COLO829 (cell line): Measurements from ENCODE around the gene TMEM97.

Source experiments
- DNase-seq: peaks from one replicate; pipeline ENCODE4 v3.0.0; 2012; ENCODE audit warnings: low spot score

Gene TMEM97

DNA sequence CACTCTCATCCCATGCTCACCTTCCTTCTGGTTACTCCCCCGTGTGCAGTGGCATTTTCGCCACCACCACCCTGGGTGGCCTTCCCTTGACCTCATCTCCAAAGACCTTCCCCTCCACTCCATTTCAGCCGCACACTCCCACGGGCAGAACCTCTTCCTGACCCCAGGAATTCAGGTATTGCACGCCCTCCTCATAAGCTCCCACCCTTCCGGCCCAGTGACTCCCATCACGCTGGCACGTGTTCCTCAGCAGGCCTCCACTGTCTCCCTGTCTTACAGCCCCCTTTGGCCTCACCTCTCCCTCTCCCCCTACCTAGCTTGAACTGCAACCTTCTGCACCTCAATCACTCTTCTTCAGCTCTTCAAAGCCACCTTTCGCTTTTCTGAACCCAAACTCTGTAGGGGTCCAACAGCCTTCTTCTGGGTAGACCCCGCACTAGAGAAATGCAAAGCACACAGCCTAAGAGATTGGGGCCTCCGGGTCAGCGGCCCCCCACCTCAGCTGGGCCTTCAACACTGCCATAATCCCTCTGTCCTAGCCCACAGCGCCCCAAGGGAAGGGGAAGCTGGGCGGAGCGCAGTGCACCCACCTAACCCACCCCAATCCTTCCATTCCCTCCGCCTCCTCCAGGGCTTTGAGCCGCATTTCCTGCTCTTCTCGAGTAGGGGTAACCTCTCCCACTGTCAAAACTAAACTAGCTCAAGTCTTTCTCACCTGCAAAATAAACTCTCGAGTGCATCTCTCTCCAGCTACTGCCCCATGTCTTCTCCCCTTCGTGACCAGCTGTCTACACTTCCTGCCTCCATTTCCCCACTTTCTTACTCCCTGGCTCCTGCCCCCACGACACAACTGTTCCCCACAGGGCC lies 1.7 kb upstream of the TMEM97 start:
- no peak for DNase-seq

DNA sequence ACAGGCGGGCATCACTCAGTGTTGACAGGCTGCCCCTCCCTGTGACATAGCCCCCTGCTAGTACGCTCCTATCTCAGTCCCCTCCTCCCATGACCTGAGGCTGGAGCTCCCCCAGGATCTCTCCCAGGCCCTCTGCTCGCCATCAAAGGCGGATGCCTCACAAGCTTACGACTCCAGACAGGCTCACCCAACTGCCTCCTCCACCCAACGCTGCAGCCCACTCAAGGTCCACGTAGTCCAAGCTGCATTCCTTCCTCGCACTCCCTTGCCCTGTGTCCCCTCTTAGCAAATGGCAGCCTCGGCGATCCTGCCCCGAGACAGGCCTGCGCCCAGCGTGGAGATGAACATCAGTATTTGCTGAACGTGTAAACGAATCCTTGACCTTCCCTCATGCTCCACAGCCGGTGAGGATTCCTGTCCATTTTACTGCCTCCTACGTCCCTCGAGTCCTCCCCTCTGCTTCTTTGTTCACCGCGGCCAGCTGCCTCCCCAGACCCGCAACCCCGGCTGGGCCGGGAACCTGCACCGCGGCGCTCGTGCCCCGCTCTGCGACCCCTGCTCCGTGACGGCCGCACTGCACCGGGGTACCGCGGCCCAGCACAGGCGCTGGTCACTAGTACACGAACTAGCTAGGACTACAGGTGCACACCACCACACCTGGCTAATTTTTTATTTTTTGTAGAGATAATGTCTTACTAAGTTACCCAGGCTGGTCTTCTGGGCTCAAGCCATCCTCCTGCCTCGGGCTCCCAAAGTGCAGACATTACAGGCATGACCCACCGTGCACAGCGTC lies 838 bp upstream of the TMEM97 start:
- no peak for DNase-seq

DNA sequence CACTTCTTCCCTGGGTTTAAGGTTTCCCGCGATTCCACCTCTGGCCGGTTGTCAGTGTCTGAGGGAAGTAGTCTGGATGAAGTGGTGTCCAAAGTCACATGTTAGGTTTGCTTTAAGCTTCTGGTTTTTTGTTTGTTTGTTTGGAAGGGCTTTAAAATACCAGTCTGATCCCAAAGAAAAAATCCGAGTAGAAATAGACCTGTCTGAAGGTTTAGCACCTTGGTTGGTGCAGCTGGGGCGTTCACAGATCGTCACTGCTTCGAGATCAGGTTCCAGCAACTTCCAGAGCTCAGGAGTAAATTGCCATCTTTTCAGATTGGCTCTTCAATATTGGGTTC lies 567 bp downstream of the TMEM97 start:
- DNase-seq: no peak

DNA sequence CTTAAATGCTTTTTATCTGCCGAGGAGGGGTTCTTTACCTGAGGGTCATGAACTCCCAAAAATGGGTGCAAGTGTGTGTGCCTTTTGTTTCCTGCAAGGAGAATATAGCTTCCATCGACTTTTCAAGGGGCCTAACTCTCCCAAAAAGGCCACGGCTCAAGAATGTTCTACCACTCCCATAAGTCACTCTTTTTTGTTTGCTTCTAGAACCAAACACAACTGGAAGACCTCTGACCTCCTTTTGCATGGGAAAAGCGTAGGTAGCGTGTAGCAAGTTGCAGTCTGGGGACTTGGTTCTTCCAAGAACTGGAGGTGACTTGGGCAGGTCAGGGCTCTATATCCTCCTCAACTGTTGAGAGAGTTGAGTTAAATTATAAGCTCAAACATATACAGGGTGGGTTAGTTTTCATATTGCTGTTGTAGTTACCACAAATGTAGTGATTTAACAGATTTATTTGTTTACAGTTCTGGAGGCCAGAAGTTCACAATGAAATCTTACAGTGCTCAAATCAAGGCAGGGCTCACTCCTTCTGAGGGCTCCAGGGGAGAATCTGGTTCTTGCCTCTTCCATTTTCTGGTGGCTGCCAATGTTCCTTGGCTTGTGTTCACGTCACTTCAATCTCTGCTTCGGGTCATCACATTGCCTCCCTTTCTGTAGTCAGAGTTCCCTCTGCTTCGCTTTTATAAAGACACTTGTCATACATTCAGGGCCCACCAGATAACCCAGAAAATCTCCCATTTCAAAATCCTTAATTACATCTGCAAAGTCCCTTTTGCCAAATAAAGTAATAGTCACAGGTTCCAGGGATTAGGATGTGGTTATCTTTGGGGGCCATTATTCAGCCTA lies 1.4 kb downstream of the TMEM97 start:
- DNase-seq: no peak

DNA sequence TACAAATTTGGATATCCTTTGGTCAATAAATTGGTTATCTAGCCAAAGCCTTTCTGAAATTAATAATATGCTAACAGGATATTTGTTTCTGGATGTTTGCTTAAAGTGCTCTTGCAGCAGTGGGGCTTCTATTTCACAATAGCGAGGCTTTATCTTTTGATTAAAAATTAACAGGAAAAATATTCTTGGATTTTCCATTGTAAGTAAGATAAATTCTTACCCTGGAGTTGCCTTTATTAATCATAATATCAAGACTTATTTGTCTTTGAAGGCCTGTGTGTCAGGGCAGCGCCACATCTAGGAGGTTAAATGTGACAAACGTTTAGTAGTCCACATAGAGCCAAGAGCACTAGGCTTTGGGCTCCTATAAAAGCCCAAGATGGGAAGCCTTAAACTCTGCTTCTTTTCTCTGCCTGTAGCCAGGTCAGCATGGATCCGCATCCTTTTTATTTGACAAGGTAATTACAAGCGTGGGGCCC lies 5.3 kb downstream of the TMEM97 start:
- no peak for DNase-seq

DNA sequence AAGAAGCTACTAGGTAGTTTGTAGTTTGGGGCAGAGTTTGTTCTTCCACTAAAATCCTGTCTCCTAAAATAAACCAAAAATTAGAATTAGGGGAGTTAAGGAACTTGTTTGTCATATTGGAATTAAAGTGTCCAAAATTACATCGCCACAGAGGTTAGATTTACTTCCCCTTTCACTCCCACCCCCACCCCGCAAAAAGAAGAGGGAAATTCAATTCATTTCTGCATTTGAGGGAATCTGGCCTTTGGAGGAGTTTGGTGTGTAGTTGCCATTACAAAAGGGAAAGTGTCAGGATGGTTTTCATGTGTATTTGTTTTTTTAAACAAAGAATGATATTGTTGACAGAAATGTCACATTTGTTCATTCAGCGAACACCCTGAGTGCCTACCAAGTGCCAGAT lies 5.8 kb downstream of the TMEM97 start:
- DNase-seq: no peak

DNA sequence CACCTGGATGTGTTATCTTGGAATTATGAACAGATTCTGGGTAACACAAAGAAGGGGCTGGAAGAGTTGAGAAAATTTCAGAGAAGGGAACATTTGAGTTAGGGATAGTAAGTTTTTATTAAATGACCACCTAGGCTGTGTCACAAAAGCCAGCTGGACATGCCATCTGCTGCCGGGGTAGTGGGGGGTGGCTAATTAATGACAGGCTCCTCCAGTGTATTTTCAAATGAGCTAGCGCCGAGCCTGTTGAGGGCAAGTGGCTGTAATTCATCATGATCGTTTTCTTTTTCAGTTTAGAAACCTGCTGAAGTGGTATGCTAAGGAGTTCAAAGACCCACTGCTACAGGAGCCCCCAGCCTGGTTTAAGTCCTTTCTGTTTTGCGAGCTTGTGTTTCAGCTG lies 6.2 kb downstream of the TMEM97 start:
- DNase-seq: no peak

DNA sequence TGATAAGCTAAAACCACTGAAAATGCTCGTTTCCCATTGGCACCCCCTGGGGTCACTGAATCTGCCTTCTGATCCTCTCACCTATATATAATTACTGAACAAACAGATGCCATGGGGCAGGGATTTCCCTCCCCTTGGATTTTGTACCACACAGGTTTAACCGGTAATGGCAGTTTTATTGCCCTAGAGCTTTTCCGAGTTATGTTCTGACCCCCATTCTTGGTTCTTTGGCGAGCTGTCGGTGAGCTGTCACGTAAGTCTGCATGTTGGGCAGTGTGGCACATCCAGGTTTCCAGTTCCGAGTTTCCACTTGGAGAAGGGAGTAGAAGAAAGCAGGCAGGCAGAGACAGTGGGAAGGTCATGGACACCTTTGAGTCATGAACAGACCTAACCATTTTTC lies 7.1 kb downstream of the TMEM97 start:
- DNase-seq: no peak

DNA sequence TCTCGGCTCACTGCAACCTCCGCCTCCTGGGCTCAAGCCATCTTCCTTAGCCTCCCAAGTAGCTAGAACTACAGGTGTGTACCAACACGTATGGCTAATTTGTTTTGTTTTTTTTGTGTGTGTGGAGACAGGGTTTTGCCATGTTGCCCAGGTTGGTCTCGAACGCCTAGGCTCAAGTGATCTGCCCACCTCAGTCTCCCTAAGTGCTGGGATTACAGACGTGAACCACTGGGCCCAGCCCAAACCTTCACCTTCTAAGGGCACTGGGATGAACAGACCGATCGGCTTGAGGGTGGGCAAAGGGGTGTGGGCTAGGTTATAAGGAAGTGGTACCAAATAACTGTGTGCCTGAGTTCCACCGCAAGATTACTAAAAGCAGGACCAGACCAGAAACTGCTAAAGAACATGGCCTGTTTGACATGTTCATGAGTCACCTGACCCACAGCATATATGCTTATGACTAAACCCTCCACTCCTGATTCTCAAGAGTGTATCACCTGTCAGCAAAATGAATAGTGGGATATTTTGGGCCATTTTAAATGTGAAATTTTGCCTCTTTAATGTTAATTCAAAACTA lies 8.1 kb downstream of the TMEM97 start:
- DNase-seq: no peak

DNA sequence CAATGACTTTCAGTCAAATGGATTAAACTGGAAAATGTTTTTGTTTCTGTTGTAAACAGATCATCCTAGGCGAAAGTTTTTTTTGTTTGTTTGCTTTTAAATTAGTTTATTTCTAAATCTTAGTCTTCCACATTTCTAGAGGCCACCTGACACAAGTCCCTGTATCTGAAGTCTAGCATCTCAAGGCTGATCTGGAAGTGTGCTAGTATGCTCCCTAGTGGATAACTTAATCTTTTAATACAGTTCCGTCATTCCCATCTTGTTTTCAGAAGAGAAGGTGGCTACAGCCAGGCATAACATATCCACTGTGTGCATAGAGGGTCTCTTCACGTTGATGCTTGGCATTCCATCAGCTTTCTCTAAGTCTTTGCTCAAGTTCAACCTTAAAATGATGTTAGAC lies 8.7 kb downstream of the TMEM97 start:
- DNase-seq: no peak

DNA sequence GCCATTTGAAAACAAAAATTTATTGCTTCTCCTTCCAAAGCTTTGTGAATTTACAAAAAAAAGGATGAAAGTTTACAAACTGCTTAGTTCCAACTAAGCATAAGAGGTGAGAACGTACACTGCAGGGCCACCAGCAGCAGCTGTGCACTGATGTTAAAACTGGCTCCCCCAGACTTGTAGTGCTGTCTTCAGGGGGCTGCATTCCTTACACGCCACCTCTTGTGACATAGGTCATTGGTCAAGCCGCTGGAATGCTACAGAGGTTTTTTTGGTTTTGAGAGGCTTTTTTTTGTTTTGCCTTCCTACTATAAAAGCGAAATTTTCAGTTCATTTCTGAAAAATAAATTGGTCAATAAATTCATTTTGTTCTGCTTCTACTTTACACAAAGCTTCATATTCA lies 9.3 kb downstream of the TMEM97 start:
- DNase-seq: no peak

DNA sequence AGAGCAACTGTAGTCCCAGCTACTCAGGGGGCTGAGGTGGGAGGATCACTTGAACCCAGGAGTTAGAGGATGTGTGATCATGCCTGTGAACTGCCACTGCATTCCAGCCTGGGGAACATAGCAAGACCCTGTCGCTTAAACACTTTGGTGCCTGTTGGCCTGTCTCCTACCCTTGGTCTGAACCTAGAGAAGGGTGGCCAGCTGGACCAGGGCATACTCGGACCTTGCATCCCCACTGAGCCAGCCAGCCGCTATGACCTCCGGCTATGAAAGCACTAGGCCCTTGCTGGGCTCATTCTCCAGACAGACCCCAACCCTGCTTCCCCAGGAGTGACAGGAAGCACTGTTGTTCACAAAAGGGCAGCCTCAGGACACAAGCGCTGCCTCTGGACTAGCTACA lies 11.7 kb downstream of the TMEM97 start:
- DNase-seq: no peak

DNA sequence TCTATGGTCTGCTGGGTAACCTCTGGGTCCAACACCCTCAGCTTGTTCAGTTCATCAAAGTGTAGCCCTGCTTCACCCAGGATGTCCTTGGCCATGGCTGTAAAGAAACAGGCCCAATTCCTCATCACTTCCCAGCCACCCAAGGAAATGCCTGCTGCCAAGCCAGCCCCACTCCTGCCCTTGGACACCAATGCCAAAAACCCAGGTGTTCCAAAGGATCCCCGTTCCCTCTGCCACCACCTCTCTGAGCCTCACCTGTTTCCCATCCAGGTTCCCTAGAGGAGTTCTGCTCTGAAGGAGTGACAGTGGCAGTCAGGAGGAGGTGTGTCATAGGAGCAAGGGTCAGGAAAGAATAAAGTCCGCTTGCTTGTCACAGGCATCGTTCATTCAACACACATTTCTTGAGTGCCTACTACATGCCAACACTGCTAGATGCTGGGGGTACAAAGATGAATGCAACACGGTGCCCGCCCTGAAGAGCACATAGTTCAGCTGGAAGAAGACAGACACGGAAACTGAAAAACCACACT lies 13.0 kb downstream of the TMEM97 start:
- no peak for DNase-seq

DNA sequence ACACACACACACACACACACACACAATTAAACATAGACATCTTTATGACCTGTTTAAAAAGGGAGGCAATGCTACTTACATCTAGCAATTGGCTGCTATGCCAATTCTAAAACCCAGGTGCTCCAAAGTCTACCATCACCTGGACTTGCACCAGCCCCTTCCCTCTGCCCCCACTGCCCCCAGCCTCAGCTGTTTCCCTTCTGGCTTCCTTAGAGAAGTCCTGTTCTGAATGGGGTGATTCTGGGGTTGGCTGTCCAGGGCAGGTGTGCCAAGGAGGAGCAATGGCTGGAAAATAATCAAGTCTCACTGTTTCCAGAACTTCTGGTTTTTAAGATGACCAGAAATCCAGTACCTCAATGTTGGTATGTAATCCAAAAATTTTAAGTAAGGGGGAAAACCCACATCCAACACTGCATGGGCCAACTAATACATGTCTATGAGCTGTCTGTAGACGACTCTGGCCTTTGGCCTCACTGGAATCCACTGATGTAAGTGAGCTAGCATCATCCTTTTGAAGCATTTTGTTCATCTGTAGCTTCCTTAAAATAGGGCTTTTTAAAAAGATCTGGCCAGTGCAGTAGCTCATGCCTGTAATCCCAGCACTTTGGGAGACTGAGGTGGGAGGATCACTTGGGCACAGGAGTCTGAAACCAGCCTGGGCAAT lies 14.2 kb downstream of the TMEM97 start:
- no peak for DNase-seq

DNA sequence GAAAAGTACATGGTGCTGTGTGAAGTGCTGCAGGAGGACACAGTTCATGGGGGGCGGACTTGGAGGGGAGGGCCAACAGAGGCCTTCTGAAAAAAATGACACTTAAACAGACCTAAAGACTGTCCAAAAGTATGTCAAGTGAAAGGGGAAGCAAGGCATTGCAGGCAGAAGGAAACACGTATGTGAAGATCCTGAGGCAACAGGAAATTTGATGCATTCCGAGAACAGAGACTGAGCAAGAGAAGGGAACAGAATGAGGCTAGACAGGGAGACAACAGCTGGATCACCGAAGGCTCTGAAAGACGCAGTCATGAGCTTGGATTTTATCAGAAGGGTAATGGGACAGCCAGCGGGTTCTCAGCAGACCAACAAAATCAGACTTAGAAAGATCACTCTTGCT lies 15.2 kb downstream of the TMEM97 start:
- no peak for DNase-seq

DNA sequence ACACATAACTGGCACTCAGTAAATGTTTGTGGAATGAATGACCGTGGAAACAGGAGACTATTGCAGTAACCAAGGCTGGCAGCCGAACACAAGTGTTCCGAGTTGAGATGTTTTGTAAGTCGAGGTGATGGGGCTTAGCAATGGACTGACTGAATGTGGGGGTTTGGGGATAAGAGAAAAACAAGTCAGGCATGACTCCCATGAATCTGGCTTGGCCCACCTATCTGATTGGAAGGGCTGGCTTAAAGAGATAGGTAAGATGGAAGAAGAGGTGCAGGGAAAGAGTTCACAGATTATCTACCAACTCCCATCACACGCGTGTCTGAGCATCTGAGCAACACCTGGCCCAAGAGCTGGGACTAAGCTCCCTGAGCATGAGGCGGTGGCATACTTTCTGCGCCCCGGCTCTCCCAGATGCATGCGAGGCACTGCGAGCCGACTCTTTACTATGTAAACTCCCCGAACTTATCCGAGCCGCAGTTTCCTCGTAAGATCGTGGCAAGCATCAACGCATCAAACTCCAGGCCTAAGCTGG lies 15.7 kb downstream of the TMEM97 start:
- no peak for DNase-seq

DNA sequence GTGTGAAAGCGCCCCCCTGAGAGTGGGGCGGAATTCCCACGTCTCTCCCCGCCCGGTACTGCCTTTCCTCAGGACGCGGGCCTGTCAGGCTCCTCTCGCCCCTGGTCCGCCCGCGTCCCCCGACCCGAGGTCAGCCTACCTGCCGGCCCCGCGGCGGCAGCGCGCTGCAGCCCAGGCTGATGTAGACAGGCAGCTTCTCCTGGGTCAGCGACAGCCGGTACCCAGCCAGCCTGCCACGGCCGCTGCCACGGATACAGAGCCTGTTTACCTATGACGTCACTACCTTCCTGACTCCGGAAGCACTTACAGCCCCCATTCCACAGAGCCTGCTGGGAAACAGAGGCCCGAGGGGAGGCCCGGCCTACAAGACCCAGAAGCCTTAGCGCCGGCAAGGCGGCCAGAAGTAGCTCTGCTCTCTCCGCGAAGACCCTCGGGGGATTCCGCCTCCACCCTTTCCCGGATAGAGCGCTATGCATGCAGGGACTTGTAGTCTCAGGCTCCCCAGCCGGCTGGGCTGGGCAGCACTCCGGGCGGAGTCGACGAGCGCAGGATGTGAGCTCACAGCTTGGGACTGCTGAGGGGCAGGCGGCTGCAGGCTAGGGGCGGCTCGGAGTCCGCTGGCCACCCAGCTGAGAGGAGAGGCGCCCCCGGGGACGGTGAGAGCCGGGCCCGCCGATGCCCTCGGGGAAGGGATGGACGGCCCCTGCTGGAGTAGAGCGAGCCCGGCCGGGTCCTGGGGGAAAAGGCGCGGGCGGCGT lies 16.4 kb downstream of the TMEM97 start, which contains the start of the genes IFT20 and TNFAIP1:
Gene IFT20 (minus strand): TSS at position 272 of the 758 bp plus-strand sequence. CDS start 3,487 bp downstream, outside the sequence.
Gene TNFAIP1 (plus strand): TSS at position 561 of the 758 bp plus-strand sequence. CDS start 3,761 bp downstream, outside the sequence.
- peak; percentile 96 for DNase-seq

DNA sequence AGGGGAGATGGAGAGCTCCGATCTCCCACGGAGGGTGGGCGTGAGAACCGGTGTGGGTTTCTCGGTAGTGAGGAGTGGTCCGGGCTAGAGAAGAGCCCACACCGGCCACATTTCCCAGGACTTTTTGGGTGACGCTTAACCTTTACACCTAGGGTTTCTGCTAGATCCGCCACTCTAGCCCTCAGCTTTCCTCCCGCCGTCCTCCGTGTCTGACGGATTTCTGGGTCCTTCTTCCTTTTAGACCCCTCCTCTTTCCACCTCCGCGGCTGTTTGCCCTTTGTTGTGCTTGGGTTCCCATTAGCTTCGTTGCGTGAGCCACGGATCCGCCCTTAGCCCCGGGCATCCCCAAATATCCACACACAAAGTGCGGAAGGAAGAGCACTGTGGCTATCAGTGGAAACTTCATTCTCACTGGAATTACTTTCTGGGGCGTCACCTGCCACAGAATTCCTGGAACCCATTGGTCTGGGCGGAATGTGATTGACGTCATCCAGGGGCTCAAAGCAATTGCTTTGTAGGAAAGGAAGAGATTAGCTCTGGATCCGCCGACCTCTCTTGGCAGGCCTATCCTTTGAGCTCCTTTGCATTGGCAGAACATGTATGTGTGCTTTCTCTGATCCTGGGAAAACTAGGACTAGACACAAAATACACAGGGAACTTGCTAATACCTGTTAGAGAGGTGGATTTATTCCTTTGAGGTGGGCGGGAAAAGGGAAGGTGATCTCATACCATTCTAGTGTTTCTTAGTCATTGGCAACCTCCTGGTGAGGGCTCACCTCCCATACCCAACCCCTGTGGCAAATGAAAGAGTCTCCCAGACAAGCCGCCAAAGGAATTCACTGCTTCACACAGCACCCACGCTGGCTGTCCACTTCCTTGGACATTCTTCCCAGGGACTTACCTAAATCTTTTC lies 17.2 kb downstream of the TMEM97 start:
- peak; percentile 32 for DNase-seq
